IPS-NIHi7 (cell line): ENCODE measurements around the gene SMYD3.
A peak's percentile ranks its signal among the peaks of the same experiment; 100 is the strongest.

Experiments used
- DNase-seq: peaks from one replicate; pipeline ENCODE4 v3.0.0; 2012; ENCODE audit warnings: mixed read lengths; ENCODE audit errors: extremely low spot score

SMYD3 gene

GRCh38 chr1:245873883-245874671 lies 633.0 kb downstream of the SMYD3 start:
- no peak for DNase-seq

- DNase-seq, result no peak
These were observed 634.0 kb downstream of the SMYD3 start for GRCh38 chr1:245873068-245873467.

GRCh38 chr1:245872475-245872874 lies 634.6 kb downstream of the SMYD3 start:
- DNase-seq, result no peak

- no peak for DNase-seq
These were observed 635.2 kb downstream of the SMYD3 start for GRCh38 chr1:245871915-245872314.

GRCh38 chr1:245871191-245871590 lies 635.9 kb downstream of the SMYD3 start:
- no peak for DNase-seq

GRCh38 chr1:245870698-245871097 lies 636.4 kb downstream of the SMYD3 start:
- no peak for DNase-seq

- DNase-seq, result no peak
These were observed 637.2 kb downstream of the SMYD3 start for GRCh38 chr1:245869847-245870246.

- DNase-seq, result no peak
These were observed 639.3 kb downstream of the SMYD3 start for GRCh38 chr1:245867738-245868137.

- no peak for DNase-seq
These were observed 642.2 kb downstream of the SMYD3 start for GRCh38 chr1:245864872-245865271.

- no peak for DNase-seq
These were observed 643.4 kb downstream of the SMYD3 start for GRCh38 chr1:245863566-245864184.

GRCh38 chr1:245862812-245863540 lies 644.1 kb downstream of the SMYD3 start:
- DNase-seq, result no peak

- DNase-seq, result no peak
These were observed 646.2 kb downstream of the SMYD3 start for GRCh38 chr1:245860657-245861544.

- no peak for DNase-seq
These were observed 647.5 kb downstream of the SMYD3 start for GRCh38 chr1:245859493-245860114.

- no peak for DNase-seq
These were observed 648.2 kb downstream of the SMYD3 start for GRCh38 chr1:245858722-245859492.

GRCh38 chr1:245858022-245858721 lies 648.9 kb downstream of the SMYD3 start:
- DNase-seq, result no peak

- DNase-seq, result no peak
These were observed 650.0 kb downstream of the SMYD3 start for GRCh38 chr1:245856944-245857531.

GRCh38 chr1:245855846-245856730 lies 651.0 kb downstream of the SMYD3 start:
- DNase-seq, result peak; percentile 42

GRCh38 chr1:245853291-245853690 lies 653.8 kb downstream of the SMYD3 start:
- DNase-seq, result no peak
